VCaP (cell line): ENCODE data around the gene EIF4G3.
"Not testable (repeated sequence)": the region's sequence is repeated elsewhere in the genome, so short reads cannot be mapped to it uniquely, and the experiment has no call there.

Source experiments
- H3K27ac ChIP-seq: fragments of 450-650 bp; 2 replicates; pipeline ENCODE4 v1.5.1; 2017
- CTCF ChIP-seq: fragments of 450-650 bp; conservative IDR thresholded peaks from 2 replicates; pipeline ENCODE4 v1.5.1; 2017; ENCODE audit warnings: mild to moderate bottlenecking, moderate library complexity

EIF4G3 gene

DNA sequence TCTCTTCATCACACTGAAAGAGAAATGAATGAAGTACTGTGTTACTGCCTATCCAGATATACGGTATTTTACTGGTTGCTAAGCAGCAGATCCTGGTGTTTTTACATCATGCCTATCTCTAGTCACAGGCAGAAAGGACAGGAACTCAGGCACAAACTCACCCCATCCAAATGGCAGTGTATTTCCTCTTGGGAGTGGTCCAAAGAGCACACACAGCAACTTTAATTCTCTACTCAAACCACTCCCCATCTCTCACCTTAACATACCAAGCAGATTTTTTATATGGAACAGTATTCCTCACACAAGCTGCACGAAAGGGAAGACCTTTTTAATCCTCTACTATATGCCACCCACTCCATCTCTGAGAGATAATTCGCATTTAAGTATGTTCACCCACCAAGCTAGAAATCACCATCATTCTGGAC, 27.3 kb downstream of the EIF4G3 start:
- TF ChIP-seq CTCF, result no peak
- peak overlapping the region; percentile 70 for H3K27ac ChIP-seq

DNA sequence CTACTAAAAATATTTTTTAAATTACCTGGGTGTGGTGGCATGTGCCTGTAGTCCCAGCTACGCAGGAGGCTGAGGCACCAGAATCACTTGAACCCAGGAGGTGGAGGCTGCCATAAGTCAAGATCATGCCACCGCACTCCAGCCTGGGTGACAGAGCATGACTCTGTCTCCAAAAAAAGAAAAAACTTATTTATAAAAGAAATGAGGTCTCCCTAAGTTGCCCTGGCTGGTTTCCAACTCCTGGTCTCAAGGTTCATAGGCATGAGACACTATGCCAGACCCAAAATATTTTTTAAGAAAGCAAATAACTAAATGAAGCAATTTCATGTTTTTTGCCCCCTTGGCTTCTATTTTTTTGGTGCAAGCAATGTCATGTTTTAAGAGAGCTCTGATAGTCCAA, 32.9 kb downstream of the EIF4G3 start:
- TF ChIP-seq CTCF, result no peak
- H3K27ac ChIP-seq, result no peak overlapping the region

- TF ChIP-seq CTCF, result no peak
- H3K27ac ChIP-seq, result no peak overlapping the region
Observed at GRCh38 chr1:21143138-21143537, 33.6 kb downstream of the EIF4G3 start.

DNA sequence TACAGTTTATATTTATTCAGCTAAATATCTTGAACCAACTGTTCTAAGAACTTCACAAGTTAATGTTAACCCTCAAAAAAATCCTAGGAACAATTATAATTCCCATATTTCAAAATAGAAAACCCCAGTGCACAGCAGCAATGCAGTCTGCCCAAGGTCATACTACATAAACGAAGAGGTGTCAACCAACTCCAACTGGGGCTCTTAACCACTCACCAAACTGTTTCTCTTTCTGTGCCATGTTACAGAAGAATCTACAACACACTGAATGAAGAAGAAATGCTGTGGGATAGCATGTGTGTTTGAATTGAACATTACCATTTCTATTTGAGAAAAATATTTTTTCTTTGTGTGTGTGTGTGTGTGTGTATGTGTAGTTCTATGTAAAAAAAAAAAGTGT, 35.7 kb downstream of the EIF4G3 start:
- H3K27ac ChIP-seq, result no peak overlapping the region
- no peak for TF ChIP-seq CTCF

- H3K27ac ChIP-seq, result no peak overlapping the region
- TF ChIP-seq CTCF, result no peak
Observed at GRCh38 chr1:21139601-21140000, 37.1 kb downstream of the EIF4G3 start.

GRCh38 chr1:21136344-21136743, 40.4 kb downstream of the EIF4G3 start:
- not testable (repeated sequence) for H3K27ac ChIP-seq

DNA sequence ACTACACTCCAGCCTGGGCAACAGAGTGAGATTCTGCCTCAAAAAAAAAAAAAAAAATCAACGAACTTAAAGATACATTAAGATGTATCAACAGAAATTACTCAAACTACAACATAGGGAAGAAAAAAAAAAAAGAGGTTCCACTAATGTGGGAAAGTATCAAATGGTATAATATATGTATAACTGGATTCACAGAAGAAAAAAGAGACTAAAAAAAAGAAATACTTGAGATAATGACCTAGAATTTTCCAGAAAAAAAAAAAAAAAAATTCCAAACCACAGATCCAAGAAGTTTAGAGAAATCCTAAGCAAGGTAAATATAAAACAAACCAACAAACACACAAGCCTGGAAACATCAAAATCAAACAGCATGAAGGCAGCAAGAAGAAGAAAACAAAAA, 45.5 kb downstream of the EIF4G3 start:
- H3K27ac ChIP-seq, result no peak overlapping the region
- TF ChIP-seq CTCF, result no peak

DNA sequence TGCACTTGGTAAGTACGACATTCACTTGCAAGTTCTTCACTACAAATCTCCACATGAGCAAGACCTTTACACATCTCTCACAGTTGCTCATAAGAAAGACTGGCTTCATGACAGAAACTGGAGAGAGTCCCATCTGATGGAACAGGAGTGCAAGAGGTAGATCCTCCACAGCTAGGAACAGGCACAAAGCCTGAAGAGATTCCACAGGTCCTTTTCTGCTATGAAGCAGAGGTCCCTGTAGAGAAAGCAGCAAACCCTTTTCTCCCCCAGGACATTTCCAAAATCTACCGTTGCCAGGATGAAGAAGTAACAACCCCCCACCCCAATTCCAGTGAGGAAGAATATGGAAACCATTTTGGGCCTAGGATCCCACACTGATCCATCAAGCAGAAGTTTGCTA, 47.3 kb downstream of the EIF4G3 start:
- H3K27ac ChIP-seq, result no peak overlapping the region
- no peak for TF ChIP-seq CTCF
